Measurements from ENCODE around the gene RPL38.

- TF ChIP-seq CTCF (IDR thresholded peaks at IDR 0.05) (no peak), ZFX (IDR thresholded peaks at IDR 0.05; ENCODE audit: borderline replicate concordance) (no peak)
Measured at GRCh38 chr17:74245871-74246270, 42.4 kb downstream of the RPL38 start.

Measured in 22Rv1 (cell line).